ENCODE results near the gene SEC63.

DNA sequence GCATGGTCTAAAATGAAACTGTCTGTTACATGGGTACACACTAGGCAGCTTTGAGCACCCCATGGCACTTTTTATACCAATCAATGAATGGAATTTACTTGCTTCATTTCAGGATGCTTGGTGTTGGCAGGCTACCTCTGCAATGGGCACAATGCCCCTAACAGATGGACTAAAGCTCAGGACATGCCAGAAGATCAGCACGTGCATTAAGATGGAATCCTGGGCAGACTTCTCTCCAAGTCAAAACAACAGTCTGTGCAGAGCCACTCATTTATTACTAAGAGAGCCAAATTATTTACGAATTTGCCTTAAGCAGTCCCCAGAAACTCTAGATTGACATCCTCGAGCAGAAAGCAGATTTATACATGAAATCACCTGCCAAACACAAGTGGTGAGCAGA lies 78.1 kb downstream of the SEC63 start:
- TF ChIP-seq CTCF (IDR thresholded peaks at IDR 0.05; ENCODE audit: low read depth, low read length): no peak
- no peak for TF ChIP-seq POLR2A (IDR thresholded peaks at IDR 0.05; ENCODE audit: extremely low read depth, insufficient read length)
- TF ChIP-seq, protein P1, sequence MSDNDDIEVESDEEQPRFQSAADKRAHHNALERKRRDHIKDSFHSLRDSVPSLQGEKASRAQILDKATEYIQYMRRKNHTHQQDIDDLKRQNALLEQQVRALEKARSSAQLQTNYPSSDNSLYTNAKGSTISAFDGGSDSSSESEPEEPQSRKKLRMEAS (IDR thresholded peaks at IDR 0.05; ENCODE audit: low read depth, low read length): no peak
